ENCODE results near the gene ATP5PB.

Gene ATP5PB

DNA sequence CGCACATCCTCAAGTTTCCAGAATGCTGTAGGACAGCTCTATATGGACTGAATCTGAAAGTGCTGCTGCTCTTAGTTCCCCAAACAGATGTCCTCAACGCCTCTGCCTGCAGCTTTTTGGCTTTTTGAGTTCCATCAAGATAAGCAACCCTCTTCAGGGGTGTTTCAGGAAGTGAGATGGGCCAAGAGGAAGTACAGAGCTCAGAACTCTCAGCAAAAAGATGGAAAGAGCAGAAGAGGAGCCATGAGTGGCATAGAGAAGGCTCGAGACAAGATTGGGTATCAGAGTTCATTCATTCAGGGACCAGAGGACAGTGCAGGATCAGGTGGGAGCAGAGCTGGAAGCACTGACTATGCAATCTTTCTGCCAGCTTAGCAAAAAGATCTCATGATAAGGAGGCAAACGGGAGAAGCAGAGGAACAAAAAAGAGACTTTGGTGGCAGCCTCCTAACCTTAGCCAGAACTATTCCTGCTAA lies 54.4 kb downstream of the ATP5PB start, which contains the start of the genes ADORA3 and TMIGD3:
Gene ADORA3 (minus strand): TSS at position 49 of the 476 bp plus-strand sequence. CDS start 279 bp downstream, outside the sequence.
Gene TMIGD3 (minus strand): TSS at position 49 of the 476 bp plus-strand sequence. CDS start 279 bp downstream, outside the sequence.
- intact Hi-C loops (cut with DNase I): no loop called here
- no peak for DNase-seq

DNA sequence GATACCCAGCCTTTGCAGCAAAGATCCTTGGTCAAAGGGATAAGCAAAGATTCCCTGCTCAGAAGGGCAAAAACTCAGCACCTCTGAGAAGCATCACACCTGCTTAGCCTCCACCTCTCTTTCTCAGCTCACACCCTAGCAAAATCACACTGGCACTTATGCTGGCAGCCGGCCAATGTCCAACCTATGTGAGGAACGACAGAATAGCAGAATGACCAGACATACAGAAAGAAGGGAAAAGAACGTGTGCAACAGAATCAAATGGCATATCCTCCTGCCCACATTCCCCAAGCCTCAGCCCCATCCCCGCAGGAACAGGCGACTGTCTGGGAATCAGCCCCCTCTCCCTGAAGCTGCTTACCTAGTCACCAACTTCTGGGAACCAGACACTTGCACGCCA lies 54.8 kb downstream of the ATP5PB start:
- no peak for DNase-seq
- intact Hi-C loops (cut with DNase I): no loop called here

DNA sequence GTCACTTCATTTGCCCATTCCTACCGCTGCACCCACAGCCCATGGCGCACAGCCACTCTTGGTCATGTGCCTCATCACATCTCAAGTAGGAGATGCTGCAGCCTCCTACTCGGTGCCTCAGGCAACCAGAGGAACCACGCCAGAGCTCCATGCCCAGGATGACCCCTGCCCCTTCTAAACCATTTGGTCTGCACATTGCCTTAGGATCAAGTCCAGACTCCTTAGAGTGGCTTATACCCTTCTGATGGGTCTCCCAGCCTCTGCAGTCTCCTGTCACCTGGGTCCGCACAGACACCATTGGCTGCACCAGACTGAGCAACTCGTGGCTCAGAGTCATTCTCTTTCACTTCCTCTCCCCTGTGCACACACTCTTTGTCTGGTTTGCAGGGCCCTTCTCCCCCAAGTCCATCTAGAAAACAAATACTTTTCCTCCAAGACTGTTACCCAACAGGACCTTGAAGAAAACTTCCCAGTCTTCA lies 56.4 kb downstream of the ATP5PB start:
- no peak for DNase-seq
- intact Hi-C loops (cut with DNase I): no loop called here

DNA sequence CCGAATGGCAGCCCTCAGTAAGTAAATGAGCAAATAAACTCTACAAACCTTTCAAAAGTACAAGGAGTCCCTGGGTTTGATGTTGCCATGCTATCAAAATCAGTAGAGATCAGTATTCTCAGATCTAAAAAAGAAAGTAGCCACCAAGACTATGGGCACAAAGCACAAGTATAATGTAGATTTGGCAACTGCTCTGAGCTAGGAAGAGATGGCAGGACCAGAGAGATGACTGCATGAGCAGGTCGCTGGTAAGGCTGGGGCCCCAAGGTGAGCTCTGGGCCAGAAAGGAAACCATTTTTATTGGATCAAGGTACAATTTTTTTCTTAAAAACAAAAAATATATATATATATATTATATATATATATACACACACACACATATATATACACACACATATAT lies 57.3 kb downstream of the ATP5PB start:
- no peak for DNase-seq
- intact Hi-C loops (cut with DNase I): no loop called here

DNA sequence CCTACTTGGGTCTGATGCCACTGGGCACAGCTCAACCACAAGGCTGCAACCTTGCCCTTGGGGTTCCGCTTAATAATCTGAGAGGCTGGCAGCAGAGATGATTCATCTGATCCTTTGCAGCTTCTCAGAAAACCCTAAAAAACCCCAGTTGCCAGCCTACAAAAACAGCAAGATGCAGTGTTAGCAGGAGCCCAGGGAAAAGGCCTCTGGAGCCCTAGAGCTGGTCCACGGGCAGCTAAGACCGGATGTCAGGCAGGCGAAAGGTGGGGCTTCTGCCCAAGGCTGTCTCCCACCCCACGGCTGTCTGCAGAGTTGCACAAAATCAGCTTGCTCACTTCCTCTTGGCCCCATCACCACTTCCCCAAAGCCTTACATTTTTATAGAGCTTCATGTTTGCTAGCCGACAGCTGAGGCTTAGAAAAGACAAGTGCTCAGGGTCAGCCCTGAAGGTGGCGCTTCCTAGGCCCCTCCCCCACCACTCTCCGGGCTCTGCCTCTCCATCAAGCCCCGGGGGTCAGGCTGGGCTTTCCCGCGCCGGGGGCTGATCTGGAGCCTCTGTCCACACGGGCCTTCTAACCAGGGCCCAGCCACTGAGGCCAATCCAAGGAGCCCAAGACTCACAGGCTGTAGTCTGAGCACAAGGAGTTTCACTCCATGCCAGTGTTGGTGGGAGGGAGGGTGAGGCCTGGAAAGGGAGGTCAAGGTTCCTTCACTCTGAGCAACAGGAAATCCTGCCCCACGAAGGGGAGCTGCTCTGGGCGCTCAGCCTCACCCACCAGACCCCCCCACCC lies 58.3 kb downstream of the ATP5PB start:
- peak in 4 of 10 donors; percentile 42 to 90 (median 62) for DNase-seq

DNA sequence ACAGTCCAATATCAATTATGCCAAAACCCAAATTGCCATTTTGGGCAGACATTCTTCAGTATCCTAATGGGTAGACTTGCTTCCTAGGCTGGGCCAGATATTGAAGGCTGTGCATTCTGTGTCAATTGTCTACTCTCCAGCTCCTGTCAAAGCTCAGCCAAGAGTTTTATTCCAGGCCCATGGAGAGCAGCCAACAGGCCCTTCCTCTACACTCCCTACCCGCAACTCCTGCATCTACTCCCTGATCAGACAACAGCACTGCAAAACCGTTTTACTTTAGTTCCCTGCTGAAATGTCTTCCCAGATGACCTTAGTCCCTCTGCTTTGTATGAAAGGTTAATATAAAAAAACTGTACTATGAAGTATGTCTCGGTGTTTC lies 60.7 kb downstream of the ATP5PB start:
- intact Hi-C loops (cut with DNase I): no loop called here

More for the DNA sequence above, 58.3 kb downstream of the ATP5PB start:
- intact Hi-C loops (cut with DNase I): loop anchor here (1.0 kb wide), 2 partner anchors 149 to 248 kb away; partner anchors contain the start of gene DDX20

DNA sequence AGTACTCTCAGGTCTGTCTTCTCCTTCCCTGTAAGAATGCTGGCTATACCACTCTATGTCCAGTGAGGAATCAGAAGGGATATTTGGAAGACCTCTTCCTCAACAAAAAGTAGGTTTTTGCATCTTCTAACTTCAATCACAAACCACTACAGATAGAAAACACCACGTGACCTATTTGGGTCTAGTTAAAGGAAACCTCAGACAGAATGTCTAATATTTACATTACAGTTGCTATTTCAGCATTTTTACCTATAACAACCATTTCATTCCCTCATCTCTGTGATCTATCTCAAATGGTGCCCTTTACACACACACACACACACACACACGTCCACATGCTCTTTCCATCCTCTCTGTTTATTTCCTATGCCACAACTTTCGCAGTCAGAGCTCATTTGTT lies 62.1 kb downstream of the ATP5PB start:
- intact Hi-C loops (cut with DNase I): no loop called here
- DNase-seq: no peak

More for the DNA sequence above, 60.7 kb downstream of the ATP5PB start:
- DNase-seq: no peak
